Activated naive CD8-positive, alpha-beta T cell treated with anti-CD3 and anti-CD28 coated beads, Interleukin-2, amount 10 ng/mL, durations not matched to agents 7 days and 5 days (primary cell): ENCODE results near the gene HS3ST1. TPM values are rescaled to one million over a fixed set of nuclear protein-coding genes. Genes with fewer than 3 reads are reported as not detected.

Experiments used
- ATAC-seq: fragments of 150-1000 bp; cut with Tn5 transposase; one replicate; pipeline ENCODE4 v1.10.0; 2021; ENCODE audit warnings: low read depth, moderate library complexity
- POLR2A ChIA-PET: fragments of 350-600 bp; sonication (Branson Sonifier 250); formaldehyde crosslinking; loops from one replicate; lab custom pipeline; 2021; ENCODE audit warnings: antibody characterized with exemption; lab: Charles Lee
- DNase-seq: peaks from one replicate; pipeline ENCODE4 v3.0.0; 2021
- H3K27ac Mint-ChIP-seq: one replicate; pipeline ENCODE4 v1.8.0; 2022; ENCODE audit warnings: mild to moderate bottlenecking, mixed read lengths
- H3K27me3 Mint-ChIP-seq: one replicate; pipeline ENCODE4 v1.8.0; 2022; ENCODE audit warnings: mild to moderate bottlenecking, moderate library complexity, mixed read lengths
- H3K36me3 Mint-ChIP-seq: one replicate; pipeline ENCODE4 v1.8.0; 2021; ENCODE audit warnings: mild to moderate bottlenecking, mixed read lengths
- H3K4me1 Mint-ChIP-seq: one replicate; pipeline ENCODE4 v1.8.0; 2021; ENCODE audit warnings: mixed read lengths
- H3K4me3 Mint-ChIP-seq: one replicate; pipeline ENCODE4 v1.8.0; 2022; ENCODE audit warnings: mild to moderate bottlenecking, moderate library complexity, mixed read lengths
- H3K9me3 Mint-ChIP-seq: one replicate; pipeline ENCODE4 v1.8.0; 2021; ENCODE audit warnings: mixed read lengths
- total RNA-seq, 2 experiments: library from RNA; stranded (reverse); gene quantifications; one replicate each; pipeline ENCODE4 v1.2.3, GENCODE V29; 2021

Gene HS3ST1
- total RNA-seq, 2 experiments from 2014 or later = 0.06 to 0.47 TPM

DNA sequence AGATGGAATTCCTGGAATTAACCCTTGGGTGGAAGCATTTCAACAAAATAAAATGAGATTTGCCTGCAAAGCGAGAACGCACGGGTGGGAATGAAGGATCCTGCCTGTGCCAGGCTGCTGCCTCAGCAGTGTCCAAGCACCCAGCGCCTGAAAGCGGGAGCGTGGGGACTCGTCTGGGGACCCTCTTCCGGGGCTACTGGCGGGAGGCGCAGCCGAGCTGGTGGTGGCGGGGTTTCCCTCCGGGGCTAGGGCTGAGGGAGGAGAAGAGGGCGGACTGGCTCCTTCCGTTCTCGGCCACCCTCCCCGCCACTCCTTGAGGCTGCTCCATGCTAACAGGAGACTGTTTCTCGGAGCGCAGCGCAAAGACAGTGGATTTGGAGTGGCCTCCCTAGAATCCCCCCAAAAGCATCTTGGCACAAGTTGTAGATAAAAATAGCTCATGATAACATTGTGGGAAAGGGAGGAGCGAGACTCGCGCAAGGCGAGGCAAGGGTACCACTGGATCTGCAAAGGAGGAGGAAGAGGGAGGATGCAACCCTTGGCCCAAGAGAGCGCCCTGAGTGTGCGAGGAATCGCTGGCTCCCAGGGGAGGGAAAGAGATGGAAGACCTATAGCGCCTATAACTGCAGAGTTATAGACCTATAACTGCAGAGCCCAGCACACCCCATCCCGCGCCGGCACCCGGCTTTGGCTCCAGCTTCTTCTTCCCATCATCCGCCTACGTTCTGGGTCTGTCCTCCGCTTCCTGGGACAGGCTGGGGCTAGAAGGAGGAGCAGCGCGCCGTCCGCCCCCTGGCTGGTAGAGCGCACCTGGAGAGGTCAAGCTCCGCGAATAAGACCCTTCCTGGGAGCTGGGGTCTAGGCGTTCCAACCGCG is 1.3 kb downstream of the HS3ST1 start:
- no peak overlapping the region for H3K27ac Mint-ChIP-seq
- ATAC-seq (no peak), DNase-seq (peak; percentile 27)
- no peaks in the 10 kb centered on the region for H3K9me3 Mint-ChIP-seq
- POLR2A ChIA-PET = no interaction called here
- no peaks in the 10 kb centered on the region for H3K36me3 Mint-ChIP-seq
- peaks cover 12% of the 10 kb centered on the region for H3K4me1 Mint-ChIP-seq
- peak overlapping the region; percentile 74 for H3K4me3 Mint-ChIP-seq
- H3K27me3 Mint-ChIP-seq = peaks cover 51% of the 10 kb centered on the region

DNA sequence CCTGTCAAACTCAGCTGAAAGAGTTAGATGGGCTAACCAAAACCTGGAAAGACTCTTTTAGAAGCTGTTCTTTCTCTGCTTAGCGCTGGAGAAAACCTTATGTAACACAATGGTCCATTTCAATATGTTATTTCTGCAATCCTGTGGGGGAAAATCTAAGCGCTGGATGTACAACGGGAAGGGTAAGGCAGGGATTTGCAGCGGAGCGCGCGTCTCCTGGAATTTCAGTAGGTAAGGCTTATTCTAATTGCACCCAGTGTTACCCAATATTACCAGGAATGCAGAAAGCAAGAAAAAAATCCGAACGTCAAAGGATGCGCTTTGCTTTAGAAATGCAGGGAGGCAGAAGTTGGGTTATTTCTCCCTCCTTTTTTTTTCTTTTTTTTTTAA is 2.0 kb downstream of the HS3ST1 start:
- Mint-ChIP-seq H3K9me3 (no peaks in the 10 kb centered on the region), H3K4me1 (peaks cover 12% of the 10 kb centered on the region), H3K36me3 (no peaks in the 10 kb centered on the region), H3K4me3 (no peak overlapping the region), H3K27ac (no peak overlapping the region), H3K27me3 (peaks cover 51% of the 10 kb centered on the region)
- no peak for DNase-seq
- POLR2A ChIA-PET = no interaction called here
- ATAC-seq = no peak

DNA sequence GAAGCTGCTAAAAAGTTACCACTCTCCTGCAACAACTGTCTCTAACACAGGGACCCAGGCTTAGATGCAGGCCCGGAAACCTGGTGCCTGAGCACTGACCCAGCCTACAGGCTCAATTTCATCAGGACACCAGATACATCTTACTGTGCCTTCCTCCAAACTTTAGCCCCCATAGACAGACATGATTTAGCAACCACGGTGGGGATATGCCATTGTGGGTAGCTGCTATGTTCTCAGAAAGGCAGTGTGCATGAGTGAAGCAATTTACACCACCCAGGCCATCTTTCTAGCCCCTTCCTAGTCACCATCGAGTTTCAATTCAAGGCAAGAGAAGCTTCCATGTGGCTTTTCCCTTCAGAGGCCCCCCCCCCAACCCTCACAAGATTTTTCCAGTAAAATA is 2.7 kb downstream of the HS3ST1 start:
- Mint-ChIP-seq H3K36me3 (no peaks in the 10 kb centered on the region), H3K27ac (no peak overlapping the region), H3K27me3 (peaks cover 44% of the 10 kb centered on the region), H3K4me1 (peaks cover 12% of the 10 kb centered on the region), H3K9me3 (no peaks in the 10 kb centered on the region), H3K4me3 (no peak overlapping the region)
- ATAC-seq (no peak), DNase-seq (no peak)
- POLR2A ChIA-PET = no interaction called here

DNA sequence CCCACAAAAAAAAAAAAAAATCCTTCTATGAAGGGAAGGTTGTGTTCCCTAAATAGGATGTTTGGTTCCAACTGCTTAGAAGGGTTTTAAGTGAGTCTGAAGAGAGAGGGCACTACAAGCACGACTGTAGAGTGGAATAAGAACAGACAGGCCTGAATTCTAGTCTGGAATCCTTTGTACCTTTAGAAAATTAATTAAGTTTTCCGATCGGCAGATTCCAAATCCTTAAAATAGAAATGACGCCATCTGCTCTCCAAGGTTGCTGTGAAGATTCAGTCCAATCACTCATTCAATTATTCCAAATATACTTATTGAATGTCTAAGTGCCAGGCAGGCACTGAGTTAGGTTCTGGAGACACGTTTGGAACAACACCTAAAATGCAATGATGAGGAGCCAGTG is 3.8 kb downstream of the HS3ST1 start:
- Mint-ChIP-seq H3K4me1 (peaks cover 12% of the 10 kb centered on the region), H3K36me3 (no peaks in the 10 kb centered on the region), H3K9me3 (no peaks in the 10 kb centered on the region), H3K27ac (no peak overlapping the region), H3K27me3 (peaks cover 36% of the 10 kb centered on the region), H3K4me3 (no peak overlapping the region)
- POLR2A ChIA-PET = no interaction called here
- no peak for ATAC-seq
- no peak for DNase-seq

DNA sequence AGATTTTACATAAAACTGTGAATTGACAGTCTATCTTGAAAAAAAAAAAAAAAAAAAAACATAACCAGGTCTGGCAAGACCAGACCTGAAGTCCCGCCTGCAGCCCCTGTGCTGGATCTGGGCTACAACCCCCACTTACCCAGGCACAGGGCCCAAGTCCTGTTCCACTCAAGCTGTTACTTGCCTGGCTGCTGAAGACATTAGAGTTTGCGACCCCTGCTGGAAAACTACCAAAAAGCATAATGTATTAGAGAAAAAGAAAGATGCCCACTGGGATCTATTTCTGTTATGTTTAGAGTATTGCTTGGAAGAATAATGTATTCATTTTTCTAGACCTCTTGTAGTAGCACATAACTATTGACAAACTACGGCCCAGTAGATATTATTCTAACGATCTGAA is 4.7 kb downstream of the HS3ST1 start:
- H3K27ac Mint-ChIP-seq = no peak overlapping the region
- H3K36me3 Mint-ChIP-seq = no peaks in the 10 kb centered on the region
- no peak for DNase-seq
- H3K9me3 Mint-ChIP-seq = no peaks in the 10 kb centered on the region
- ATAC-seq = no peak
- no peak overlapping the region for H3K4me3 Mint-ChIP-seq
- H3K27me3 Mint-ChIP-seq = peaks cover 31% of the 10 kb centered on the region
- peaks cover 10% of the 10 kb centered on the region for H3K4me1 Mint-ChIP-seq
- POLR2A ChIA-PET = no interaction called here

DNA sequence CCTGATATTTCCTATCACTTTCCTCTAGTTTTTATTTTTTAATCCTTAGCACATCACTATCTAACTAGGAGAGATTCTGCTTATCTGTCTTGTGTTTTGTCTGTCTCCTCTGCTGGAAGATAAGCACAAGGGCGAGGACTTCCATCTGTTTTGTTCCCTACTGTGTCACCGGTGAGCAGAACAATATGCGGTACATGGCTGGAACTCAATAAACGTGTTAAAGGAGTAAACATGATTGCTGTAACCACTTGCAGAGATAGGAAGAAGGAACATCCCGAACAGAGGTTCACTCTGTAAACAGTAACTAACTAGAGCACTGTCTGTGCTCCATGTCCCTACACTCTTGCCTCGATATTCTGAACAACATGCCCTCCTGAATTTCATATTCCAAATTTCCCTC is 5.2 kb downstream of the HS3ST1 start:
- no peak for DNase-seq
- H3K36me3 Mint-ChIP-seq = no peaks in the 10 kb centered on the region
- H3K4me1 Mint-ChIP-seq = peaks cover 10% of the 10 kb centered on the region
- H3K9me3 Mint-ChIP-seq = no peaks in the 10 kb centered on the region
- no peak overlapping the region for H3K27ac Mint-ChIP-seq
- POLR2A ChIA-PET = no interaction called here
- no peak overlapping the region for H3K4me3 Mint-ChIP-seq
- no peak for ATAC-seq
- H3K27me3 Mint-ChIP-seq = peaks cover 29% of the 10 kb centered on the region

DNA sequence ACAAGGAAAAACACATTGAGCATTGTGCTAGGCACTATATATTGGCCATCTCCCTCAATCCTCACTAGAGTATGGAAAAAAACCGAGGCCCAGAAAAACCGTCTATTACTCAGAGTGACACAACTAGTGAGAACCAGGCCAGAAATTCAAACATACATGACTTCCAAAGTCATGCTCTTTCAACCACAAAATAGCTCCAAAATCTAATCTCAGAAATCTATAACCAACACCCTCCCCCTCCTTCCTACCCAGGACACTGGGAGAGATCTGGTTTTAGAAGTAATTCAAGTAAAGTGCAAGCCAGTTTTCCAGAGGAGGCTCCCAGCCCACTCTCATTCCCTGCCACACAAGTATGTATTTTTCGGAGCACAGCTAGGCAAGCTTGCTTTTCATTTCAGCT is 7.6 kb downstream of the HS3ST1 start:
- no peaks in the 10 kb centered on the region for H3K9me3 Mint-ChIP-seq

DNA sequence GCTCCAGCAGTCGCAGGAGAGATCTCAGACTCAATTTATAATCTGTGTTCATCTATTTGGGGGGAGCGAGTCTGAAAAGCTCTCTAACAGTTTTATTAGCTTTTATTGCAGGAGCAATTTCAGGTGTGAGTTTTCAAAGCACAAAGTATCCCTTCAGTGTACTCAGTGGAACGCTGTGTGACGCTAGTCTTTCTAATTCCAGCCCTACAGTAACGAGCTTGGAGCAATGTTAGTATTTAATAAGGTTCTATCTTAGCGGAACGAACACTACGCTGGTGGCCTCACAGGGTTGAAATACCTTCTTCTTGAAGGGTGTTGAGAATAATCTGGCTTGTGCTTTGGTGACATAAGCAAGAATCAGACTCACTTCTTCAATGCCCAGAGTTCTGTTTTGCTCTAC is 8.4 kb downstream of the HS3ST1 start:
- POLR2A ChIA-PET = no interaction called here
- H3K27me3 Mint-ChIP-seq = peaks cover 5% of the 10 kb centered on the region
- no peak overlapping the region for H3K27ac Mint-ChIP-seq
- ATAC-seq (no peak), DNase-seq (no peak)
- H3K4me1 Mint-ChIP-seq = no peaks in the 10 kb centered on the region
- no peaks in the 10 kb centered on the region for H3K36me3 Mint-ChIP-seq
- no peak overlapping the region for H3K4me3 Mint-ChIP-seq
- H3K9me3 Mint-ChIP-seq = no peaks in the 10 kb centered on the region

More for the DNA sequence above, 7.6 kb downstream of the HS3ST1 start:
- POLR2A ChIA-PET = no interaction called here
- DNase-seq (no peak), ATAC-seq (no peak)
- no peak overlapping the region for H3K4me3 Mint-ChIP-seq
- H3K36me3 Mint-ChIP-seq = no peaks in the 10 kb centered on the region
- H3K27ac Mint-ChIP-seq = no peak overlapping the region
- peaks cover 7% of the 10 kb centered on the region for H3K27me3 Mint-ChIP-seq
- H3K4me1 Mint-ChIP-seq = no peaks in the 10 kb centered on the region

DNA sequence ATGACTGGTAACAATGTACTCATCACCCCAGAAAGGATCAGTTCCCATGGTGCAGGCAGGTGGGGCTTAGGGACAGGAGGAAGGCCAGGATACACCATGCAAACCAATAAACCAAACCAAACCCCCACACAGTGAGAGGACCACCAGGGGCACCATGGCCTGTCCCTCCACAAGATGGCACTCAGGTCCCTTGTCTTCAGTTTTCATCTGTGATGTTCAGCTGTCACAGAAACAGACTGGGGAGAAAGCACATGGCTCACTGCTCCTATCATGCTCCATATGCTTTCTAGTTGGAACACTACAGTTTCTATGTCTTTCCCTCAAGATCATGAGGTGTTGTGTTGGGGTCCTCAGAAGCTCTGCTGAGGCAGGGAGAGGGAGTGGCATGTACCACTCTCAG is 10.1 kb downstream of the HS3ST1 start:
- no peaks in the 10 kb centered on the region for H3K36me3 Mint-ChIP-seq
- H3K9me3 Mint-ChIP-seq = no peaks in the 10 kb centered on the region
- no peaks in the 10 kb centered on the region for H3K4me1 Mint-ChIP-seq
- DNase-seq = no peak
- no peak for ATAC-seq
- POLR2A ChIA-PET = no interaction called here
- H3K4me3 Mint-ChIP-seq = no peak overlapping the region
- no peak overlapping the region for H3K27ac Mint-ChIP-seq
- peaks cover 5% of the 10 kb centered on the region for H3K27me3 Mint-ChIP-seq

DNA sequence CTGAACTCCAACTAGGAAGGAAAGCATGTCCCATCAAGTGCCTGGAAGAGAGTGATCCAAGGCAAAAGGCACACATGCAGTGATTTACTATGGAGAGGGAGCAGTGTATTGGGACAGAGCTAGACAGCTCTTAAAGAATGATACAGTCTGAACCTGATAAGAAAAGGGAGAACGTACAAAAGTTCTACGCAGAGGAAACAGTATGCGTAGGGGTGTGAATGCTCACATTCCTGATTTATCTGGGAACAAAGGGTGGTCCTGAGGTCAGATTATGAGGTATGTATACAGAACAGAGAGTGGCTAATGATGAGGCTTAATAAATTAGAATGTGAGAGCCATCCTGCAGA is 12.0 kb downstream of the HS3ST1 start:
- POLR2A ChIA-PET = no interaction called here
- Mint-ChIP-seq H3K4me1 (no peaks in the 10 kb centered on the region), H3K27ac (no peak overlapping the region), H3K36me3 (no peaks in the 10 kb centered on the region), H3K4me3 (no peak overlapping the region), H3K9me3 (no peaks in the 10 kb centered on the region), H3K27me3 (peaks cover 3% of the 10 kb centered on the region)
- DNase-seq = no peak
- ATAC-seq = no peak

DNA sequence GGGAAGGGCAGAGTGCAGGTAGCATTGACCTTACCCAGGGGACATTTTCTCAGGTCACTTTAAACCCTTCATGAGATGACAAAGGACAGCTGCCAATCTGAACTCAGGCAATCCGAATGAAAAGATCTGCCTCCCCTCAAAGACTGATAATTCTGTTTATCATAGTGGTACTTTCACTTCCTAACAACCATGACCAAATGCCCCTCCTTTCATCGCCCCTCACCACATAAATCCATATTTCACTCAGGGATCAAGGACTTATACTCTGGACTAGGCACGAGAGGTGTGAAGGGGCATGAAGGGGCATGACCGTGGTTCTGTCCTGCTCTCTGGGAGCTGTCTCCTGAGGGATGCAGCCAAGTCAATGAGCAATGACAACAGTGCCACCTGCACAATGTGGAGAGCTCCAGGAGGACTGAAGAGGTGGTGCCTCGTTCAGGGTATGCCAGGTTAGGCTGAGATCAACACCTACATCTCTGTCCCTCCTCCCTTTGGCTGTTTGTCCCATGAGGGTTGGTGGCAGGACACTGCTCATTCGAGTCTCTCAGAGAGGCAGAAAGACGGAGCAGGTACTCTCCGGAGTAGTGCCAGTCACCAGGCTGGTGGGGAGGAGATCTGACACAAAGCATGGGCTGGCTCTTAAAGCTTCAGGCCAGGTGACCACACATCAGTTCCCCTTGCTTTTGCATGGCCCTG is 12.5 kb downstream of the HS3ST1 start:
- DNase-seq (no peak), ATAC-seq (no peak)
- Mint-ChIP-seq H3K4me1 (no peaks in the 10 kb centered on the region), H3K4me3 (no peak overlapping the region), H3K36me3 (no peaks in the 10 kb centered on the region), H3K9me3 (no peaks in the 10 kb centered on the region), H3K27ac (no peak overlapping the region), H3K27me3 (peaks cover 3% of the 10 kb centered on the region)
- POLR2A ChIA-PET = no interaction called here

DNA sequence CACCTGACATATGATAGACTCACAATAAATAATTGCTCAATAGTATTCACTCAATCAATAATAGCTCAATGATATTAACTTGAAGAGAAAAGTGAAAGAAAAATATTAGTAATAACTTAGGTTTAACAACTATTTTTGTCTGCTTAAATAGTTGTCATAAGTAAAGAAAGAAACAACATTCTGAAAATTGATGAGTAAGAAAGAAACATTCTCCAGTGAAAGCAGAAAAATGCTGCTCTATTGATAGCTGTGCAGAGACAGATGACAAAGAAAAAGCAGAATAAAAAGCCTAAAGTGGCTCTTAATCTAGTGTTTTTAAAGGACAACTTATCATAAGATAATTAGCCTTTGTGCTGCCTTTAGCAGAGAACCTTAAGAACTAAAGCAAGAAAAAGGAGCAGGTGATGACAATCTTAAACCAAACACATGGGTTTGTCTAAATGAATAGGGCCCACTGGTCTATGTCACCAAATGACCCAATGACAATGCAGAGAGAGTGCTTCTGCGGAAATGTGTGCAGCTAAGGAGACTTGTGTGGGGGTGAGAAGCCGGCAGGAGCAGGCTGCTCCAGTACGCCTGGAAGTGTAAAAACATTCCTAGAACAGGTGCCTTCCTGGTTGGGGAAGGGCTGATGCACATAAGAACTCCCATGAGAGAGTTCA is 13.2 kb downstream of the HS3ST1 start:
- H3K27ac Mint-ChIP-seq = no peak overlapping the region
- no peaks in the 10 kb centered on the region for H3K36me3 Mint-ChIP-seq
- no peak overlapping the region for H3K4me3 Mint-ChIP-seq
- no peak for ATAC-seq
- POLR2A ChIA-PET = no interaction called here
- H3K4me1 Mint-ChIP-seq = no peaks in the 10 kb centered on the region
- peaks cover 3% of the 10 kb centered on the region for H3K27me3 Mint-ChIP-seq
- DNase-seq = no peak
- no peaks in the 10 kb centered on the region for H3K9me3 Mint-ChIP-seq

DNA sequence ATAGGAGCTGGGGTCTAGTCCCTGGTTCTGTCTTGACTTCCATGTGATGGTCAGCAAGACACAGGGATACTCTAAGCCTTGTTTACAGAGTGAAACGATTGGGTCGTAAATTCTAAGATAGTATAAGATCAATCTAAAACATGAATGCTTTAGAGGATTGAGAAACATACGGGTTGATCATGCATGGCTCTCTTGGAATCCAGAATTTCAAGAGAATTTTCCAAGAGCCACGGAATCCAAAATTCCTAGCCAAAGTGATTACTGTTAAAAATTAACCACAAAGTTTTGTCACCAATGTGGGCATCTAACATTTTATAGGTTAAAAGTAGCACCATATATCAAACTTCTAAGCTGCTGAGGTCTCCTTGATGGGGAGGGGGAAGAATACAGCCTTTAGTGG is 16.5 kb downstream of the HS3ST1 start:
- H3K27ac Mint-ChIP-seq = no peak overlapping the region
- H3K9me3 Mint-ChIP-seq = no peaks in the 10 kb centered on the region
- ATAC-seq (no peak), DNase-seq (no peak)
- no peaks in the 10 kb centered on the region for H3K36me3 Mint-ChIP-seq
- POLR2A ChIA-PET = no interaction called here
- no peaks in the 10 kb centered on the region for H3K27me3 Mint-ChIP-seq
- H3K4me1 Mint-ChIP-seq = no peaks in the 10 kb centered on the region
- no peak overlapping the region for H3K4me3 Mint-ChIP-seq

DNA sequence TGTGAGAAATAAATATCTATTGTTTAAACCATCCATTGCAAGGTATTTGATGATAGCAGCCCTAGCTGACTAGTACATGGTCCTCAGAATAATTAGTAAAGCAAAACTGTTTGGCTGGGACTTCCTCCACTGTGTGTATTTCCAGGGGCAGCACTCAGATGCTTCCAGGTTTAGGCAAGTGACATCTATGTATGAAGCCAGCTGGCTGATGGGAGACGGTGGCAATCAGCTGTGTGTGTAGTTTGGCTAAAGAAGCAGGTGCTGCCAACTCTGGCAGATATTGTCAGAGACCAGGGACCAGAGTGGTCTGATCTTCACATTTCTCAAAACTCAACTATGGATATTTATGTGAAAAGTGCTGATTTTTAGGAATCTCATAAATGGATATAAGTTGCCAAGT is 19.1 kb downstream of the HS3ST1 start:
- POLR2A ChIA-PET = no interaction called here
- Mint-ChIP-seq H3K4me1 (no peaks in the 10 kb centered on the region), H3K27me3 (no peaks in the 10 kb centered on the region), H3K36me3 (no peaks in the 10 kb centered on the region), H3K27ac (no peak overlapping the region), H3K4me3 (no peak overlapping the region), H3K9me3 (no peaks in the 10 kb centered on the region)
- DNase-seq (no peak), ATAC-seq (no peak)
